Superior temporal gyrus (tissue), 1 donor: ENCODE results near the gene ATOH7.
"Not testable (repeated sequence)": the region's sequence is repeated elsewhere in the genome, so short reads cannot be mapped to it uniquely, and the experiment has no call there.

Experiments used
- DNase-seq: peaks from one replicate; pipeline ENCODE4 v3.0.0-alpha.2; 2016; ENCODE audit errors: extremely low spot score

ATOH7 gene

DNA sequence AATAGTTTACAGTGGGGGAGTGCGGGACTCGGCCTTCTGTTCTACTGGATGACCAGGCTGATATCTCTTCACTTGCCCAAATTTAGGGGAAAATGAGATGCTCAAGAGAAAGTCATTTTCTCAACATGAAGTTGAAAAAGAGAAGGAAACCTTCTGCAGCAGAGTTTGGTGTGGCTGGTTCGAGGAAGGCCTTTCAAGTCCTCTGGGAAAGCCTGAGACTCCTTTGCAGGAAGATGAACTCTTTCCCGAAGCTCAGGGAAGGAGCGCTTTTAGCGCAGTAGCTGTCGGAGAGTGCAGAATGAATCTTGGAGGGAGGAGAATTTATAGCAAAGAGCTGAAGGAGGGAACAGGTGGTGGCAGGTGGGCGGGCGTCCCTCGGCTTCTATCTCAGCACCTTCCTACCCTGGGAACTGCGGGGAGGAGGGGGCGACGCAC lies at the start of gene ATOH7:
Gene ATOH7 (minus strand): TSS at position 297 of the 435 bp plus-strand sequence. CDS start 436 bp downstream, outside the sequence.
- peak; percentile 65 for DNase-seq

DNA sequence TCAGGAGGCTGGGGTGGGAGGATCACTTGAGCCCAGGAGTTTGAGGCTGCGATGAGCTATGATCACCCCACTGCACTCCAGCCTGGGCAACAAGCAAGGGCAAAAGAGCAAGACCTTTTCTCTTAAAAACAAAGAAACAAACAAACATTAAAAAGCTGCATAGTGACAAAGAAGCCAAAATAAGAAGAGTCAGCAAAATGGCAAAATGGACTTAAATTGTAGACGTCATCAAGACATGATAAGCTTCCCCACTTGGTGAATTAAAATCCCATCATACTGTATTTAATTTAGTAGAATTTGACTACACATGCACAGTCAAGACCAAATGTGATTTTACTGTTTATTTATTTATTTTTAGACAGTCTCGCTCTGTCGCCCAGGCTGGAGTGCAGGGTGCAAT lies 48.8 kb upstream of the ATOH7 start:
- DNase-seq, result no peak

DNA sequence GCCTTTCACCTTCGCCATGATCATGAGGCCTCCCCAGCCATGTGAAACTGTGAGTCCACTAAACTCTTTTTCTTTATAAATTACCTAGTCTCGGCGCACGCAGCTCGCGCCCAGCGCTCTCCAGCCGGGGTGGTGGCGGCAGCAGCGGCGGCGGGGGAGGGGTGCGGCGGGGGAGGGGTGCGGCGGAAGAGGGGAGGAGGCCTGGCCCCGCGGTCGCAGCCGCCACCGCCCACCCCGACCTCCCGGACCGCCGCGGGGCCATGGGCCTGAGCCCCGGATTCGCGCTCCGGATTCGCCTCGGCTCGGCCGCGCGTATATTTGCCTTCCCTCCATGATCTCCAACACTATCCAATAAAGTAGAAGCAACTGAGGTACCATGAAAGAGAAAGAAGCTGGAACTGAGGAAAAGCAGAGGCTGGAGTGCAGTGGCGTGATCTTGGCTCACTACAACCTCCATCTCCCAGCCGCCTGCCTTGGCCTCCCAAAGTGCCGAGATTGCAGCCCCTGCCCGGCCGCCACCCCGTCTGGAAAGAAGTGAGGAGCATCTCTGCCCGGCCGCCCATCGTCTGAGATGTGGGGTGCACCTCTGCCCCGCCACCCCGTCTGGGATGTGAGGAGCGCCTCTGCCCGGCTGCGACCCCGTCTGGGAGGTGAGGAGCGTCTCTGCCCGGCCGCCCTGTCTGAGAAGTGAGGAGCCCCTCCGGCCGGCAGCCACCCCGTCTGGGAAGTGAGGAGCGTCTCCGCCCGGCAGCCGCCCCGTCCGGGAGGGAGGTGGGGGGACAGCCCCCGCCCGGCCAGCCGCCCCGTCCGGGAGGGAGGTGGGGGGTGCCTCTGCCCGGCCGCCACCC lies 47.2 kb upstream of the ATOH7 start:
- not testable (repeated sequence) for DNase-seq

DNA sequence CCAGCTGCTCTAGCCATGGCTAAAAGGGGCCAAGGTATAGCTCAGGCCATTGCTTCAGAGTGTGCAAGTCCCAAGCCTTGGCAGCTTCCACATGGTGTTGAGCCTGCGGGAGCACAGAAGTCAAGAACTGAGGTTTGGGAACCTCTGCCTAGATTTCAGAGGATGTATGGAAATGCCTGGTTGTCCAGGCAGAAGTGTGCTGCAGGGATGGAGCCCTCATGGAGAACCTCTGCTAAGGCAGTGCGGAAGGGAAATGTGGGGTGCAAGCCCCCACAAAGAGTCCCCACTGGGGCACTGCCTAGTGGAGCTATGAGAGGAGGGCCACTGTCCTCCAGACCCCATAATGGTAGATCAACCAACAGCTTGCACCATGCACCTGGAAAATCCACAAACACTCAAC lies 45.9 kb upstream of the ATOH7 start:
- DNase-seq, result not testable (repeated sequence)

DNA sequence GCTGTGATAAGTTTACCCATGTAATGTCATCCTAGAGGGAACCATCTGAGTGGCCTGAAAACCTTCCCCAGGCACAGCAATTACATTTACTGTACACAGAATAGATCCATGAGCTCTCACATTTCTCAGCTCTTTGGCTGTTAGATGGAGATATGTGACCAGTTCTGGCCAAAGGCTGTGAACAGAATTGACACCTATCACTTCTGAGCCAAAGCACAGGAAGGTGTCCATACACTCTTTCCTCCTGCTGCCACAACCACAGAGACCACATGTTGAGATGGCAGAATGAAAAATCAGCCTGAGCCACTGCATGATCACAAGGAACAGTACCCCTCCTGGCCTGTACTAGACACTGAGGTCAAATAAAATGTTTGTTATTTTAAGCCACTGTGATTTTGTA lies 44.3 kb upstream of the ATOH7 start:
- no peak for DNase-seq

DNA sequence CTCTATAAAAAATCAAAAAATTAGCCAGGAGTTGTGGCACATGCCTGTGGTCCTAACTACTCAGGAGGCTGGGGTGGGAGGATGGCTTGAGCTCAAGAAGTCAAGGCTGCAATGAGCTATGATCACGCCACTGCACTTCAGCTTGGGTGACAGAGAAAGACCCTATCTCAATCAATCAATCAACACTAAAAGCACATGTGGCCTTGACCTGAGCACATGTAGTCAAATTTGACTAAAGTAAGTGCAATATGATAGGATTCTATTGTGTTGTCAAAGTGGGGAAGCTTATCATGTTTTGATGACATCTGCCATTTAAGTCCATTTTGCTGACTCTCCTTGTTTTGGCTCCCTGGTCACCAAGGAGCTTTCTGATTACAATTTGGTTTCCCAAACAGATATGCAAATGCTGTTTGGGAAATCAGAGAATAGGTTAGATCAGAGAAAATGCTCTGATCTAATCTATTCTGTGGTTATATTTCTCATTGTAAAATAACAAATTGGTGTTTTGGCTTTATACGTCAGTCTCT lies 43.8 kb upstream of the ATOH7 start:
- DNase-seq, result no peak

DNA sequence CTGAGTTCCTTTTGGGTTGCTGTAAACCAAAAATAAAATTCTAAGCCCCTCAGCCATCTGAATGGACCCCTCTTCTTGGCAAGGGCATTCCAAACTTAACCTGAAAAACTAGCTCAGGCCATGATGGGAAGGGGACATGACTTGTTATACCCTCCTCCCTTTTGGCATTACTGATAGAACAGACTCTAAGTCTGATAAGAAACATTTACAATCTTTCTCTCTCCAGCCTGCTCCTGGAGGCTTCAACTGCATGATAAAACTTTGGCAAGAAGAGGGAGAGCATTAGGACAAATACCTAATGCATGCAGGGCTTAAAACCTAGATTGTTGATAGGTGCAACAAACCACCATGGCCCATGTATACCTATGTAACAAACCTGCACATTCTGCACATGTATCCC lies 40.9 kb upstream of the ATOH7 start:
- no peak for DNase-seq

DNA sequence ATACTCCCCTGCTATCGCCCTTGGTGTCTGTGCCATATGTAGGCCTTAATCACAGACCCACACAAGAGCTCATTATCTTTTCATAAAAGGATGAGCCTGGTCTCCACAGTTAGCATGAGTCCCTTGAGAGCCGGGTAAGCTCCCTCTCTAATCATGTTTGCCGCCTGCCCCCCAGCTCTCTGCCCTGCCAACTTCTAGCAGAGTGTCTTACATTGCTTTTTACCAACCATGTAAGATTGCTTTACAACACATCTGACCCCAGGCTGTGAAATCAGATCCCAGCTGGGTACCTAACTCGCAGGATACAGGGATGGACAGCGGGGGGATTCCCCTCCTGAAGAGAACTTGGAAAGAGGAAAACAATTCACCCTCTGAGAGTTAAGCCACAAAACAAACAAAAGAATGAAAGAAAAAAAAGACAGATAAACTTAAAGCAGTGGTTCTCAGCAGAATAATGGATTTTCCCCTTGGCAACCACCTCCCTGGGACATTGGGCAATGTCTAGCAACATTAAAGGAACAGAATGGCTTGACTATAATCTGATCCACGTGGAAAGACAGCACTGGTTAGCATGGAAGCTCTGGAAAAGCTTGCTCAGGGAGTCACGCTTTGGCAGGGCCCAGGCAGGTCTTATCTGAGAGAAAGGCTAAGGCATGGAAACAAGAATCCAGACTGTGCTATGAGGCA lies 39.4 kb upstream of the ATOH7 start:
- no peak for DNase-seq

DNA sequence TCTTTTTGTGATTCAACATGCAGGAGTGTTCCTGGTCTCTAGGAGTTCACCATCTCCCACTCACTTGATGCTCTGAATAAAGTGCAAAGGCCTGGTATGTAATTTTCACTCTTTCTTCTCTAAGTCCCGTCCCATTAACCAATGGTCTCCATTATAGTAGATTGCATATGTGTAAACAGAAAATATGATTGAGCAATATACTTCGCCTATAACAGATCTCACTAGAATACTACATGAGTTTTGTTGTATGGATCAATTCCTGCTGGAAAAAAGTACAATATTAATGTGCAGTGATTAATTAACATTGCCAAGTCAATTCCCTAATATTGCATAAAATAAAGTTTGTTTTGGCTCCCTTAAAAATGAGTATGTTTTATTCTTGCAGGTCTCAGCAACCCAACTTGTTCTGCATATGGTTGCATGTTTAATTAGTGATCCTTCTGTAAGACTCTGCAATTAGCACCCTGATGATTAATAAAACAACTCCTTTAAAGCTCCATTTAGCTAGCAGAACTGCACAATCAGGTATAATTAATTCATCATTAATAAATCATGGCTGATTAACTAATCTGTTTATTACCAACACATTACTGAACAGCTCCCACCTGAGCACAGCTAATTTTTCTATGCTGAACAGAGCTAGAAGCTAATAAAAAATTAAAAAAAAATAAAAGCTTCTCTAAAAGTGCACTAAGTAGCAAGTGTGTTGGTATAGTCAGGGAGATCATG lies 37.8 kb upstream of the ATOH7 start:
- no peak for DNase-seq

DNA sequence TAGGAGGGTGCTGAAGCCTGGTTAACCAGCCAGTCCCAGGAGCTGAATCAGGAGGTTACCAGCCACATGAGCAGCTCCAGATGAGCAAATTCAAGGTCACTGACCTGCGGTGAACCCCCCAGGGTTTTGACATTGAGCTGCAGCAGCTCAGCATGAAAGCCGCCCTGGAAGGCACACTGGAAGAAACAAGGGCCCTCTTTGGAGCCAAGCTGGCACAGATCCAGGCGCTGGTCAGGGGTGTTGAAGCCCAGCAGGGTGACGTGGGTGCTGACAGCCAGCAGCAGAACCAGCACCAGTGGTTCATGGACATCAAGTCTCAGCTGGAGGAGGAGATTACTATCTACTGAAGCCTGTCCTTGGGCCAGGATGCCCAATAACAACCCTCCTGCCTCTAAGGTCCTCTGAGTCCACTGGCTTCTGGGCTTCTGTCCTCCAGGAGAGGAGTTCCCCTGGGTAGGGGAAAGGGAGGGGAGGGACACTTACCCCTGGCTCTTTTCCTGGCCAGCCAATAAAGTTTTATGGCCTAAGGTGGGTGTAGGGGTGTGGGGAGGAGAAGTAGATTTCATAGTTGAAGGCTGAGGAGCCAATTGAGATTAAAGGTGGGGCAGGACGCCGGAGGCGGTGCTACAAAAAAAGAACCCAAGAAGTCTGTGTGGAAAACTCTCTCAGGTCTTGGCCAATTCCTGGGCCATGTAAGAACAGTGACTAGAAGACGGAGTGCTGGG lies 29.4 kb upstream of the ATOH7 start:
- DNase-seq, result peak; percentile 54

DNA sequence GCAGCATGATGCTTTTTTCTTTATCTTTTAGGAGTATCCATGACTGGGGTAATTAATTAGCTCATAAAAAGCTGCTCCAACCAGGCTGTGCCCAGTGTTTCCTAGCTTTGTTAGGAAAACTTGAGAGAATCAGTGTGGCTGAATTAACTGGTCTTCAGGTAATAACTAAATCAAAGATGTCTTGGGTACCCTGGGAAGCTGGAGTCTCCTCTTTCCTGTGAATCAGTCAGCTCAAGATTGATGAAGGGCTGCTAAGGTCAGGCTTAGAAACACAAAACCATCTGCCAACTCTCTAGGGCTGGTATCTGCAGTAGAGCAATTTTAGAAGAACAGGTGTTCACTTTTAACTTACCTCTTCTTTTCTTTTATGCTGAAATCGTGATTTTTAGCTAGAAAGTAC lies 21.4 kb upstream of the ATOH7 start:
- DNase-seq, result no peak

DNA sequence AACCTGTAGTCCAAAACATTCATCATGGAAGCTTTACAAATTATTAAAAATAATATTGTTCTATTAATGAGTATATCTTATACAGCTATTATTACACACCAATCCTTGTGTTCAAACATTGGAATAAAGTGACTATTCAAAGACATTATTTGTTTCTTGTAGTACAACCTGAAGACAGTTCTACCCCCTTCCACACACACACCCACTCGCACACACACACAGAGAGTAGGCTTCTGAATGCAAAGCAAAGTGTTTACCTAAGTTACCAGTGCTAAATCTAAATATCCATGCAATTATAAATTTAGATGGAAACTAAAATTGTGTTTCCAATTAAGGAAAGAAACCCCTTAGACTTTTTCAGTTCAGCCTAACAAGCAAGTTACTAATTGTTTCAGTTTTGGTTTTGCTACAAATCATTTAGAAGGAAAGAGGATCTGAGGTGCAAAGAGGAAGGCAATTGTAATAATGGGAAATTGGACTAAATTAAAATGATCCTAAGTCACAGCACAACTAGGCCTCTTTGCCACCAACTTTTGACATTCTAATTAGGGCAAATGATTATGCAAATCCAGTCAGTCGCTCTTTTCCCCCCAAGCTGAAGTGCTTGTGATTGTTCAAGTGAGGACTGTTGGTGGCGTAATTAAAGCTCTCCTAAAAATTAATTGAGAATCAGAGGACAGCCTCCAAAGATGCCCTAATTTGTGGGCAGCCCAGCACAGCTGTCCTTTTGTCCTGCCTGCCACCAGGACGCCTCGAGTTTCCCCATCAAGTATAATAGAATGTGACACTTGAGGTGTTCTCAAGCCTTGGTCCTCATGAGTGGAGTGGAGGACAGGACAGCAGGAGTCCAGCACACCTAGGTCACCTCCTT lies 19.9 kb upstream of the ATOH7 start:
- no peak for DNase-seq

DNA sequence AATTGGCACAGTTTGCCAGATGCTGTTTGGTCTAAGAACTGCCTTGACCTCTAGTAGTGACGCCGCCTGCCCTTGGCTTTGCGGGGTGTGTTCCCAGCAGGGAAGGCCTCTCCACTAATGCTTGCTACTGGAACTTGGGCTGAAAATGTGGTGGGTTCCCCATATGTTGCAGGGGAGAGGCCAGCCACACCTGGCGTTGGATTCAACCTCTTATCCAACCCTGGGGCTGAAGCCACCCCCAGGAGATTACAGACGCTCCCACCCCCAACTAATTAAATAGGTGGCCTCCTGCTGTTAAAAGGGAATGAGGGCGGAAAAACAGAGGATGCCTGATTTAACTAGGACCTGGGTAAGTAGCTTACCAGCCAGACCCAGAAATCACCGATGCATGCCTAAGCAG lies 19.2 kb upstream of the ATOH7 start:
- no peak for DNase-seq

DNA sequence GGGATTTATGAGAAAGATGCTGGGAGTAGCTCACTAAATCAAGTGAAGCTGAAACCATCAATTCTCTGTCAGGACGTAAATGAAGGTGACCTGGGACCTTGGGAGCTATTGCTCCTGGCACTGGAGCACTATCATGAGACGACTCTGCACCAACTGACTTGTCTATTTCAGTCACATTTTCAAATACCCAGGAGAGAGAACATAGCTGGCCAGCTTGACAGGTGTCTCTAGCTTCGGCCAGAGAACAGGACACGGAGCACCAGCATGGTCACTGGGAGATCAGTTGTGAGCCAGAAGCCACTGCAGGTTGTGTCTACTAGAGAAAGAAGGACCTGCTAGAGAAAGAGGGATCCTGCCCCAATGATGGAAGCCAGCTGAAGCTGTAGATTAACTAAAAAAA lies 17.4 kb upstream of the ATOH7 start:
- DNase-seq, result no peak

DNA sequence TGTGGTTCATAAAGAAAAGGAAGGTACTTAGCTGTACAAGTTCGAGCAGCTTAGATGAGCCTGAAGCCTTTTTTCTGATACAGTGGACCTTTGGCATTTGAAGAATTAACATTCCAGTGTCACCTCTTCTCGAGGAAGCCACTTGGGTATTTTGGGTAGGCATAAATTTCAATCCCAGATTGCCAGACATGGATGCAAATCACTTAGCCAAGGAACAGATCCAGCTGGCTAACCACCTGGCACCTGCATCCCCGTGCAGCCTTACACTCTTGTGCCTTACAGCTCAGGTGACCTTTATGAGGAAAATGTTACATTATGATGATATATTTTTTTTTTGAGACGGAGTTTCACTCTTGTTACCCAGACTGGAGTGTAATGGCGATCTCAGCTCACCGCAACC lies 16.0 kb upstream of the ATOH7 start:
- no peak for DNase-seq

DNA sequence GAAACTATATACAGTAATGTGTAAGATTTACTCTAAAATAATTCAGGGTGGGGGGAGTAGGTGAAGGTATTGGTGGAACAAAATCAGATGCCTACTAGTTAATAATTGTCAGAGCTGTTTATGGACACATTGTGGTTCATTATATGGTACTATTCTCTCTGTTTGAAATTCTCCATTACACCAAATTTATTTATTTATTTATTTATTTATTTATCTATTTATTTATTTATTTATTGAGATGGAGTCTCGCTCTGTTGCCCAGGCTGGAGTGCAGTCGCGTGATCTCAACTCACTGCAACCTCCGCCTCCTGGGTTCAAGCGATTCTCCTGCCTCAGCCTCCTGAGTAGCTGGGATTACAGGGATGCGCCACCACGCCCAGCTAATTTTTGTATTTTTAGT lies 14.5 kb upstream of the ATOH7 start:
- not testable (repeated sequence) for DNase-seq

DNA sequence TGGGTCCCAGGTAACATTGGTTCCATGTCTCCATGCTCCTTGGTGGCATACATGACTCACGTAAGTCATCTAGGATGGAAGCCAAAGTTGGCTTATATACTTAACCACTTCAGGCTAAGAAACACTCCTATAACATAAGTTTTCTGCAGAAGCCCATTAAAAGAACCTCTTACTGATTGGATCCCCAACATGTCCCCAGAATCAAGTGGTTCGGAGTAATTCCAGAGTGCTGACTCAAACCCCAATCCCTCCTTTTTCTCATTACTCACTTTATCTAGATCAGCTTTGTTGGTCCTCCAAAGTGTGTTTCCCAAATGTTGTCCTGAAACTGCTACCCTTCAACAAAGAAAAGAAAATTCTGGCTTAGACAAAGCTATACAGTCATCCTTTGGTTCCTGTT lies 10.1 kb upstream of the ATOH7 start:
- no peak for DNase-seq

DNA sequence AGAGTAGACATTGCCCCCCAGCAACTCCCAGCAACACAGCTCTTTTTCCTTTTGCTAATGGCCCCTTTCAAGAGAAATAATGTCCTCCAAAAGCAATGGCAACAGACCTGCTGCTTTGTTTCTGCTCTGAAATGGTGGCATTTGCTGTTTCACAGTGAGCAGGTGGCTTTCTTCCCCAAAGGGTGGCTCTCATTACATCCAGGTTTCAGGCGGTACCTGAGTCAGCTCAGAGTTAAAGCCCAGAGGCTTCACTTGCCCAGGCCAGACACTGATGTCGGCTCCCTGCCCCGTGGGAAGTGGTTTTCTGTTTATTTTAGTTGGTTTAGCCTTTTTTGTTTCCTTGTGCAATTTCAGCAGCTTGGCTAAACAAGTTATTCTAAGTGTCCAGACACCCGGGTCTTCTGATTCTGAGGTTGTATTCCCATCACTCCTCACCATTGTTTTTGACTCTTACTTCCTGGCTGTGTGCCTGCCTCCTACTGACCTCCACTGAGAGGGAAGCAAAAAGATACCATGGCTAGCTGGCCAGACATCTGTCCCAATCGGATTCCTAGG lies 7.8 kb upstream of the ATOH7 start:
- DNase-seq, result no peak

DNA sequence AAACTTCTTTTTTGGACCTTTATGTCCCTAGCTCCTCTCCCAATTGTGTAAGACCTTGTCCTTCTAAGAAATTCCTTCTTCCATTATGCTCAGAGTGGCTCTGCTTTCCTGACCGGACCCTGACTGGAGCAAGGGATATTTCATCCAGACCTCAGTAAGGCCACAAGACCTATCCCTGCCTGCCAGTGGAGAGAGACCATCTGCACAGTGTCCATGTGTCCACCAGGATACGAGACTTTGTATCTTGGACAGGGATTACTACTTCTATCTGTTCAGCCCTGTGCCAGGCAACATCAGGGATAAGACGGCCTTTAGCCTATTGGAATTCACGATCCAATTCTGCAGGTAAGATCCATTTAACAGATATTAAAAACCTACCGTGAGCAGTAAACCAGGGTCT lies 7.2 kb upstream of the ATOH7 start:
- DNase-seq, result no peak

DNA sequence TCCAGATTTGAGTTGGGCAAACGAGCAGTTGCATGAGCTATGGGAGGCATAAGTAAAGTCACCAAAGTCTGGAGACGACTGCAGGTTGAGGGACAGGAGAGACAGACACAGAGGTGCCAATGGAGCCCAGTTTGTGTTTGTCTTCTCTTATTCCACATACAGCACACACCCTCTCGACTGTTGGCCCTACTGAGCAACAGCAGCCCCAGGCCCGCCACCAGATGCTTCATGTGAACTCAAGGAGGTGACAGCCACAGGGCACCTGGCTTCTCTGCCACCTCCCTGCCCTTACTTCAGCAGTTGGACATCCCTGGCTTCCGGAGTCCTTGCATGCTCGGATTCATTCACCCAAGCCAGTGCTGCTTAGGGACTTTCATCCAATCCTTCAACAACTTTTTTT lies 6.5 kb upstream of the ATOH7 start:
- DNase-seq, result no peak
